GM12801 (cell line): ENCODE results near the gene MFSD11.

ENCODE experiments used
- TF ChIP-seq, protein P1 (sequence below): IDR thresholded peaks from one replicate; pipeline ENCODE4 v1.5.1; 2011; ENCODE audit warnings: control low read depth; ENCODE audit not compliant: insufficient read length; ENCODE audit errors: extremely low read depth

Gene MFSD11

DNA sequence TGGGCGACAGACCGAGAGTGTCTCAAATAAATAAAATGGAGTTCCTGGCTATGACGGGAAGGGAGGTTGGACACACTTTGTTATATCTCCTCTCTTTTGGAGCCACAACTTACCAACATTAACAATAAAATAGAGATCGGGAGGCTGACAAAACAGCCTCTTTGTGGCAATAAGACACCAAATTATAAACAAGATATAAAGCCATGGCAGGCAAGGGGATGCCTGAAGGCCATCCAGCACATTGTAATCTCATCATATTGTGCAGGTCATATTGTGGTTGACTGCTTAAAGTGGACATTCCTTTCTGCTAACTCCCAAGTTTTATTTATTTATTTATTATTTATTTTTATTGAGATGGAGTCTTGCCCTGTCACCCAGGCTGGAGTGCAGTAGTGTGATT lies 70.4 kb downstream of the MFSD11 start:
- TF ChIP-seq, protein P1, sequence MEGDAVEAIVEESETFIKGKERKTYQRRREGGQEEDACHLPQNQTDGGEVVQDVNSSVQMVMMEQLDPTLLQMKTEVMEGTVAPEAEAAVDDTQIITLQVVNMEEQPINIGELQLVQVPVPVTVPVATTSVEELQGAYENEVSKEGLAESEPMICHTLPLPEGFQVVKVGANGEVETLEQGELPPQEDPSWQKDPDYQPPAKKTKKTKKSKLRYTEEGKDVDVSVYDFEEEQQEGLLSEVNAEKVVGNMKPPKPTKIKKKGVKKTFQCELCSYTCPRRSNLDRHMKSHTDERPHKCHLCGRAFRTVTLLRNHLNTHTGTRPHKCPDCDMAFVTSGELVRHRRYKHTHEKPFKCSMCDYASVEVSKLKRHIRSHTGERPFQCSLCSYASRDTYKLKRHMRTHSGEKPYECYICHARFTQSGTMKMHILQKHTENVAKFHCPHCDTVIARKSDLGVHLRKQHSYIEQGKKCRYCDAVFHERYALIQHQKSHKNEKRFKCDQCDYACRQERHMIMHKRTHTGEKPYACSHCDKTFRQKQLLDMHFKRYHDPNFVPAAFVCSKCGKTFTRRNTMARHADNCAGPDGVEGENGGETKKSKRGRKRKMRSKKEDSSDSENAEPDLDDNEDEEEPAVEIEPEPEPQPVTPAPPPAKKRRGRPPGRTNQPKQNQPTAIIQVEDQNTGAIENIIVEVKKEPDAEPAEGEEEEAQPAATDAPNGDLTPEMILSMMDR: no peak

DNA sequence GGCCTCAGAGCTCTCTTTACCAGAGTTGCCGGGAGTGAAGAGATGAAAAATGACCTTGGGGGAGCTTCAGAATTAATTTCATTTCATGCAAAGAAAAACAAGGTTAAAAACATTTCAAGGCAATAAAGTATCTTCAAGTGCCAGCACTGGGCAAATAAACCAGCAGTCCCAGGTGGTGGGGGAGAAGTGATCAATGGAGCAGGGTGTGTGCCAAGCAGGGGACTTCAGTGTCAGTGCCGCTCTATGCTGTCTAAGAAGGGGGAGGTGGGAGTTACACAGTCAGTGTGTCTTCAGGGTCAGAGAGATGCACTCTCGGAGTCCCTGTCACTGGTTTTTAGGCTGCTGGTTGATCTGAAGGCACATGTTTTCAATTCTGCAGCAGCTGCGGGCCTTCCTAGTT lies 73.0 kb downstream of the MFSD11 start:
- TF ChIP-seq, protein P1: no peak

DNA sequence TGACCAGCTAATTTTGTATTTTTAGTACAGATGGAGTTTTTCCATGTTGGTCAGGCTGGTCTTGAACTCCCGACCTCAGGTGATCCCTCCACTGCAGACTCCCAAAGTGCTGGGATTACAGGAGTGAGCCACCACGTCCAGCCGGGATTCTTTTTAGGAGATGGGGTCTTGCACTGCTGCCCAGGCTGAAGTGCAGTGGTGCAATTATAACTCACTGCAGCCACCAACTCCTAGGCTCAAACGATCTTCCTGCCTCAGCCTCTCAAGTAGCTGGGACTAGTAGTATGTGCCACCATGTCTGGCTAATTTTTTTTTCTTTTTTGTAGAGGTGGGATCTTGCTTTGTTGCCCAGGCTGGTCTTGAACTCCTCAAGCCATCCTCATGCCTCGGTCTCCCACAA lies 73.9 kb downstream of the MFSD11 start:
- TF ChIP-seq, protein P1: no peak

DNA sequence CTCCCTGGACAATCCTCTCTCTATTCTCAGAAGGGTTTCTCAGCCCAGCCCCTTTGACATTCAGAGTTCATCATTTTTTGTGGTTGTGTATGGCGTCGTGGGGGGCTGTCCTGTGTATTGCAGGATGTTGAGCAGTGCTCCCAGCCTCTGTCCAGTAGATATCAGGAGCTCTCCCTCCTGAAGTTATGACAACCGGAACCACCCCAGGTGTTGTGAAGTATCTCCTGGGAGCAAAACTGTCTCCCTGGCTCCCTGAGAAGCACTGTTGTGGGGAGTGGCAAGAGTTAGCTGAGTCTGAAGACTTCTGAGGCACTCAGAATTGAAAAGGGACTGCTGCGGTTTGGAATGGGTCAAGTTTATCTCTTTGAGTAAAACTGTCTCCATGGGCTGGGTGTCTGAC lies 74.3 kb downstream of the MFSD11 start:
- TF ChIP-seq, protein P1: no peak

DNA sequence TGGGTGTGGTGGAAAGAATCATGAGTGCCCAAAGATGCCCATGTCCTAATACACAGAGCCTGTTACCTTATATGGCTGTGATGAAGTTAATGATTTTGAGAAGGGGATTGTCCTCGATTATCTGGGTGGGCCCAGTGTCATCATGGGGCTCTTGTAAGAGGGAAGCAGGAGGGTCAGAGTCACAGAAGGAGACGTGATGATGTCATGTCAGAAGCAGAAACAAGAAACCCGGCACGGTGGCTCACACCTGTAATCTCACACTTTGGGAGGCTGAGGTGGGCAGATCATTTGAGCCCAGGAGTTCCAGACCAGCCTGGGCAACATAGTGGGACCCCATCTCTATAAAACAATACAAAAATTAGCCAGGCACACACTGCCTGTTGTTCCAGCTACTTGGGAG lies 75.0 kb downstream of the MFSD11 start:
- TF ChIP-seq, protein P1: no peak

DNA sequence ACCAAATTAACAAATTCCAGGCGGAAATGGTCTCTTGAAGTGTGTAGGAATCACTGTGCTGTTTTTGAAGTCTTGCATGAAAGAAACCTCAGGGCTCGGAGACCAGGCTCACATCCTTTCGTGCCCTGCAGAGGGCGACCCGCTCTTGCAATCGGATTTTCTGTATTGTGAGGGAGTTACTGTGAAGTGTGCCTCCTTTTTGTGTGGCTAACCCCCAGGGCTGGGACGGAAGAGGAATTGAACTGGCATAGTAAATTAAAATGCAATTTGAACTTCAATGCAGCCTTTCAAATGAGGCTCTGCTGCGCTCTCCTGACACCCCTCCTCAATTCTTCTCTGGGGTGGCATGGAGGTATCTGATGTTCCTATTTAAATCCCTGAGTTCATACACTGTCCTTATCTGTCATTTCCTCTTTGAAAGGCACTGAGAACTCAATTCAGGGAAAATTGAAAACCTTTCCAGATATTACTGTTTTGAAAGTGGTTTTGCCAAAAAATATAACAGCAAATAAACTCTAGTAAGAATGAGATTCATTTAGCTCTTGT lies 78.7 kb downstream of the MFSD11 start:
- TF ChIP-seq, protein P1: no peak

DNA sequence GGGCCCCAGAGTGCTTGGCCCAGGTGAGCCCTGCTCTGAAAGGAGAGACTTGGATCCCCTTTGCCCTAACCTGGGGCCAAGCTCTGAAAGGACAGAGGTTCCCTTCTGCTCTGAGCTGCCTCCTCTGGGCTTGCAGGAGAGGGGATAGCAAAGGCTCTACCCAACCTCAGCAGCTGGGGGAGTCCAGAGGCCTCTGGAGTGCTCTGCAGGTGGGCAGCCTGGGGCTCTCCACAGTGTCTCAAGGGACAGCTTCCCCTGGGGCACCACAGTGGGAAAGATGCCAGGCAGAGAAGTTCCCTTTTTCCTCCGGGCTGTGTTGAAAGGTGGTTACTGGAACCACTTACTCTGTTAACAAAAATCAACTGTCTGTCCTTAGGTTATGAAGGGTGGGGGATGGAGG lies 82.1 kb downstream of the MFSD11 start:
- TF ChIP-seq, protein P1: no peak
